Measurements from ENCODE around the gene USP1. TPM values are rescaled to one million over a fixed set of nuclear protein-coding genes. Genes with fewer than 3 reads are reported as not detected.

USP1 gene
- total and polyA plus RNA-seq, 2 donors (not counting 3 experiments of a cell fraction or from before 2014, with no cell fraction given): 7.0 to 38.4 TPM

GRCh38 chr1:62391369-62391971 lies 45.4 kb upstream of the USP1 start:
- H3K27me3 ChIP-seq (ENCODE audit: control insufficient read depth in 2 of 2, insufficient read depth in 2 of 2, low read length in 2 of 2): no peaks in the 10 kb centered on the region
- FAIRE-seq: no peak
- H3K4me2 ChIP-seq (ENCODE audit: insufficient read depth, low read length): no peak overlapping the region
- H3K4me3 ChIP-seq (replicated peaks in 1 of 3; ENCODE audit: insufficient read depth in 1 of 3, low read depth in 1 of 3, low read length in 3 of 3): no peak overlapping the region
- dilution Hi-C loops (cut with MboI; ENCODE audit: extremely low pct_ligation_motif_present, low sequenced_read_pairs) (no loop called here), intact Hi-C loops (cut with micrococcal nuclease) (loop anchor here (1.0 kb wide), 1 partner anchor 355 kb away; no protein-coding TSS in a partner anchor)
- no peak overlapping the region for H3K27ac ChIP-seq (ENCODE audit: insufficient read depth, low read depth, low read length)
- no peaks in the 10 kb centered on the region for H3K4me1 ChIP-seq (ENCODE audit: control insufficient read depth, extremely low read depth, insufficient read depth, low read length)
- no peak overlapping the region for H3K9ac ChIP-seq (replicated peaks; ENCODE audit: extremely low read depth, insufficient read depth, low read length)
- no peaks in the 10 kb centered on the region for H3K79me2 ChIP-seq (ENCODE audit: control insufficient read depth, insufficient read depth, low read length)
- no peaks in the 10 kb centered on the region for H3K9me1 ChIP-seq (replicated peaks; ENCODE audit: control insufficient read depth, extremely low read depth, insufficient read depth, low read length)
- no peaks in the 10 kb centered on the region for H3K36me3 ChIP-seq (ENCODE audit: control insufficient read depth in 2 of 2, extremely low read depth in 1 of 2, insufficient read depth in 2 of 2, low read length in 2 of 2)
- TF ChIP-seq JUN (IDR thresholded peaks at IDR 0.05; ENCODE audit: borderline replicate concordance, insufficient read depth, insufficient read length, low read depth) (no peak), POLR2A (IDR thresholded peaks at IDR 0.05; ENCODE audit: low read depth, low read length) (no peak), GATA2 (IDR thresholded peaks at IDR 0.05; ENCODE audit: insufficient read depth, insufficient read length, low read depth, low read length) (no peak), CTCF (IDR thresholded peaks at IDR 0.05; ENCODE audit: extremely low read depth in 1 of 2, insufficient read depth in 1 of 2, low read depth in 1 of 2, low read length in 2 of 2) (peak; percentile 46 to 59), POLR2AphosphoS5 (IDR thresholded peaks at IDR 0.05; ENCODE audit: insufficient read depth, low read depth, low read length) (no peak), FOS (IDR thresholded peaks at IDR 0.05; ENCODE audit: borderline replicate concordance, insufficient read depth, low read length) (no peak)
- CTCF ChIA-PET: interaction anchor here (0.6 to 1.3 kb wide), 3 partner anchors 13 to 355 kb away, joined by 3 read pairs; no protein-coding TSS in a partner anchor
- no TSS peak for BruUV-seq (replicated peaks)
- peak; percentile 5 for DNase-seq (ENCODE audit: low read depth, low spot score)
- no peaks in the 10 kb centered on the region for H4K20me1 ChIP-seq (replicated peaks; ENCODE audit: control insufficient read depth, extremely low read depth, insufficient read depth, low read length)
- no peaks in the 10 kb centered on the region for H3K9me3 ChIP-seq (replicated peaks; ENCODE audit: control insufficient read depth, insufficient read depth, low read length)
- POLR2A ChIA-PET: no interaction called here
- no peak overlapping the region for H2AFZ ChIP-seq (ENCODE audit: low read depth, low read length)
